HepG2 (cell line): ENCODE data around the gene BBS9. TPM values are rescaled to one million over a fixed set of nuclear protein-coding genes. Genes with fewer than 3 reads are reported as not detected.

Experiments
- ATAC-seq: fragments of 200-7000 bp; cut with Tn5 transposase; 3 replicates; pipeline ENCODE4 v1.9.1; 2020; ENCODE audit warnings: mild to moderate bottlenecking, moderate library complexity
- BruUV-seq: library from RNA; stranded (reverse); fragments of 400-500 nt; replicated peaks from 2 replicates; lab custom pipeline; 2021; lab: Mats Ljungman, UMichigan
- CTCF ChIA-PET: fragments of 300-600 bp; formaldehyde crosslinking; extraction: SDS; loops from one replicate; lab custom pipeline; 2021; ENCODE audit warnings: low total read pairs, inconsistent platforms, low intra/inter-chr PET ratio; lab: Yijun Ruan, JAX
- POLR2A ChIA-PET: fragments of 350-600 bp; sonication (Branson Sonifier 250); formaldehyde crosslinking; loops from one replicate; lab custom pipeline; 2020; ENCODE audit warnings: antibody characterized with exemption, inconsistent platforms; lab: Yijun Ruan, JAX
- DNase-seq: peaks from one replicate; pipeline ENCODE4 v3.0.0-alpha.2; 2015; ENCODE audit warnings: low spot score
- FAIRE-seq: peaks from 3 replicates; lab custom pipeline; 2011; peaks lifted over from hg19 to GRCh38; lab: Jason Lieb, UNC
- H2AFZ ChIP-seq: one replicate; pipeline ENCODE4 v1.6.1; 2011; ENCODE audit warnings: low read length, inconsistent platforms
- H3K27ac ChIP-seq: fragments of 300-600 bp; 3 replicates; pipeline ENCODE4 v1.8.0; 2011; ENCODE audit warnings: mixed run types, mild to moderate bottlenecking, mixed read lengths, low read length, inconsistent platforms; ENCODE audit not compliant: insufficient read depth; ENCODE audit errors: extremely low read length
- H3K27me3 ChIP-seq, 2 experiments: fragments of 200-600 bp in 1 of 2; 2 replicates in 1 of 2; 3 replicates in 1 of 2; pipeline versions ENCODE4 v1.6.0 to v1.8.0; 2011; ENCODE audit warnings: low read length in 2 of 2, mild to moderate bottlenecking in 2 of 2, moderate library complexity in 2 of 2, inconsistent platforms in 1 of 2; ENCODE audit not compliant: insufficient read depth in 2 of 2, control insufficient read depth in 1 of 2
- H3K36me3 ChIP-seq, 2 experiments: fragments of 200-600 bp in 1 of 2; replicated peaks in 1 of 2; 2 replicates in 1 of 2; 3 replicates in 1 of 2; pipeline versions ENCODE4 v1.5.1 to v1.8.0; 2011; ENCODE audit warnings: low read length in 2 of 2, inconsistent platforms in 1 of 2; ENCODE audit not compliant: insufficient read depth in 2 of 2, control insufficient read depth in 1 of 2
- H3K4me1 ChIP-seq: 2 replicates; pipeline ENCODE4 v1.5.1; 2012; ENCODE audit warnings: low read length, inconsistent platforms; ENCODE audit not compliant: insufficient read depth
- H3K4me2 ChIP-seq: 2 replicates; pipeline ENCODE4 v1.6.0; 2011; ENCODE audit warnings: low read depth, low read length, inconsistent platforms
- H3K4me3 ChIP-seq, 3 experiments: fragments of 200-600 bp in 1 of 3; sonication (generic), shearing (Covaris generic) in 1 of 3; replicated peaks in 1 of 3; 2 replicates each; pipeline ENCODE4 v1.5.1; 2011 to 2016; ENCODE audit warnings: low read length in 3 of 3, inconsistent platforms in 2 of 3, low read depth in 2 of 3, mild to moderate bottlenecking in 2 of 3, control low read depth in 1 of 3, mixed read lengths in 1 of 3; ENCODE audit not compliant: insufficient read depth in 1 of 3
- H3K79me2 ChIP-seq: one replicate; pipeline ENCODE4 v1.6.1; 2011; ENCODE audit warnings: low read length, inconsistent platforms; ENCODE audit not compliant: insufficient read depth
- H3K9ac ChIP-seq: 2 replicates; pipeline ENCODE4 v1.6.0; 2011; ENCODE audit warnings: mild to moderate bottlenecking, low read depth, low read length, inconsistent platforms; ENCODE audit not compliant: insufficient read depth
- H3K9me3 ChIP-seq: 2 replicates; pipeline ENCODE4 v1.5.1; 2012; ENCODE audit warnings: mild to moderate bottlenecking, low read length
- H4K20me1 ChIP-seq: 2 replicates; pipeline ENCODE4 v1.6.0; 2011; ENCODE audit warnings: inconsistent platforms, mild to moderate bottlenecking, low read length, moderate library complexity; ENCODE audit not compliant: insufficient read depth
- AFF4 ChIP-seq: sonication (generic); formaldehyde crosslinking; IDR thresholded peaks from 2 replicates; pipeline ENCODE4 v1.4.0; 2020; ENCODE audit warnings: missing genetic modification reagents
- AGO2 ChIP-seq: fragments of 200-400 bp; formaldehyde crosslinking; optimal IDR thresholded peaks from 2 replicates; pipeline ENCODE3; 2017; ENCODE audit warnings: mild to moderate bottlenecking, low read depth, low read length, moderate library complexity
- HOMEZ ChIP-seq: IDR thresholded peaks from 2 replicates; pipeline ENCODE4 v1.6.1; 2016; ENCODE audit warnings: low read depth
- LCORL ChIP-seq, 2 experiments: fragments of 450-650 bp in 1 of 2; sonication (generic) in 1 of 2; formaldehyde crosslinking in 1 of 2; IDR thresholded peaks; 2 replicates each; pipeline versions ENCODE4 v1.5.0 to v1.6.1; 2017 to 2020; ENCODE audit warnings: antibody characterized with exemption in 1 of 2, missing genetic modification reagents in 1 of 2
- PTBP1 ChIP-seq: fragments of 200-400 bp; formaldehyde crosslinking; IDR thresholded peaks from 2 replicates; pipeline ENCODE4 v1.6.1; 2018; ENCODE audit warnings: low read length, low read depth; ENCODE audit not compliant: poor library complexity, severe bottlenecking
- SETDB1 ChIP-seq: sonication (generic); formaldehyde crosslinking; IDR thresholded peaks from 2 replicates; pipeline ENCODE4 v1.5.1; 2020; ENCODE audit warnings: missing genetic modification reagents, mild to moderate bottlenecking, borderline replicate concordance
- SMARCE1 ChIP-seq: fragments of 450-650 bp; IDR thresholded peaks from 2 replicates; pipeline ENCODE4 v1.6.1; 2017; ENCODE audit warnings: borderline replicate concordance
- SOX13 ChIP-seq, 3 experiments: fragments of 450-650 bp in 1 of 3; sonication (generic) in 1 of 3; formaldehyde crosslinking in 1 of 3; IDR thresholded peaks in 2 of 3; conservative IDR thresholded peaks in 1 of 3; 2 replicates each; pipeline versions ENCODE4 v1.5.0 to v1.6.1; 2016 to 2020; ENCODE audit warnings: antibody characterized with exemption in 1 of 3, mild to moderate bottlenecking in 1 of 3, missing compliant biosample characterization in 1 of 3, missing genetic modification reagents in 1 of 3, moderate library complexity in 1 of 3
- ZNF205 ChIP-seq: IDR thresholded peaks from 2 replicates; pipeline ENCODE4 v1.6.1; 2018; ENCODE audit warnings: missing biosample characterization, missing genetic modification reagents
- ZNF576 ChIP-seq: sonication (generic); formaldehyde crosslinking; IDR thresholded peaks from 2 replicates; pipeline ENCODE4 v1.4.0; 2020; ENCODE audit warnings: mild to moderate bottlenecking, missing genetic modification reagents
- ZNF652 ChIP-seq: IDR thresholded peaks from 2 replicates; pipeline ENCODE4 v1.6.1; 2016; ENCODE audit warnings: low read depth, borderline replicate concordance
- ZNF710 ChIP-seq: sonication (generic); formaldehyde crosslinking; IDR thresholded peaks from 2 replicates; pipeline ENCODE4 v1.5.0; 2020; ENCODE audit warnings: mild to moderate bottlenecking, missing genetic modification reagents, borderline replicate concordance
- WGBS: methylation state at CpG from one replicate; pipeline ENCODE4 v1.1.6; 2017; ENCODE audit warnings: low lambda C conversion rate; 5-methylcytosine and 5-hydroxymethylcytosine counted together
- in situ Hi-C: cut with HindIII; loops from 2 replicates; pipeline ENCODE4 v1.10.0; 2017; ENCODE audit warnings: low pct_unique_long_range_greater_than_20kb; ENCODE audit not compliant: extremely low pct_ligation_motif_present
- intact Hi-C: fragments of 100-400 bp; cut with micrococcal nuclease; formaldehyde crosslinking; loops from one replicate; pipeline ENCODE4 v1.10.0; 2022; ENCODE audit not compliant: unreplicated experiment
- polyA plus RNA-seq, 8 experiments: library from polyadenylated mRNA; depleted of rRNA in 3 of 8; stranded (reverse) in 7 of 8; unstranded in 1 of 8; fragments of >200 nt; fragmentation: Illumina TruSeq in 4 of 8; extraction: Trizol in 4 of 8; gene quantifications; 2 replicates each; pipeline versions ENCODE4 v1.2.1 to v1.2.3, GENCODE V29; 2011 to 2016; ENCODE audit warnings: low read depth in 4 of 8, missing spikeins in 1 of 8, mixed read lengths in 1 of 8; ENCODE audit not compliant: insufficient read depth in 1 of 8
- total RNA-seq, 5 experiments: library from RNA; depleted of rRNA; stranded (reverse); fragments of >200 nt; fragmentation: Illumina TruSeq; extraction: Trizol; gene quantifications; 2 replicates each; pipeline ENCODE4 v1.2.3, GENCODE V29; 2016; ENCODE audit warnings: low read depth in 1 of 5

BBS9 gene
- total and polyA plus RNA-seq, 2 of the 13 experiments (the other 11 are each of a cell fraction or from before 2014, with no cell fraction given) = 5.1 to 7.8 TPM

GRCh38 chr7:33143996-33144718 is 14.8 kb downstream of the BBS9 start (continued):
- TF ChIP-seq SOX13 (IDR thresholded peaks at IDR 0.05) = no peak
- TF ChIP-seq SOX13 (CRISPR knock-in tag; conservative IDR thresholded peaks at IDR 0.05 in 1 of 2, IDR thresholded peaks at IDR 0.05 in 1 of 2) = peak in 1 of 2 experiments; percentile 28; a peak in 1 of 4 replicates
- no peak for TF ChIP-seq ZNF205 (CRISPR knock-in tag)
- no peak for TF ChIP-seq PTBP1
- TF ChIP-seq AFF4 (CRISPR knock-in tag) = no peak

- Histone ChIP-seq H3K79me2 (no peaks in the 10 kb centered on the region), H3K9me3 (no peaks in the 10 kb centered on the region), H3K27ac (no peak overlapping the region), H3K4me1 (peaks cover 15% of the 10 kb centered on the region), H3K4me2 (no peak overlapping the region)
- CTCF ChIA-PET = no interaction called here
- in situ Hi-C loops = no loop called here
- 83% methylated on average over 5 of the region's 5 CpGs for WGBS
- no TSS peak for BruUV-seq
- TF ChIP-seq SETDB1 (CRISPR knock-in tag) = no peak
- TF ChIP-seq HOMEZ = no peak
- TF ChIP-seq LCORL (IDR thresholded peaks at IDR 0.05) = no peak
- TF ChIP-seq LCORL (CRISPR knock-in tag; IDR thresholded peaks at IDR 0.05) = no peak
- TF ChIP-seq ZNF652 (CRISPR knock-in tag) = no peak
- TF ChIP-seq ZNF710 (CRISPR knock-in tag) = no peak
- no peak for TF ChIP-seq AGO2
- no peak for TF ChIP-seq SMARCE1
- TF ChIP-seq ZNF576 (CRISPR knock-in tag) = no peak
- TF ChIP-seq, all 625 proteins: peak for 0
- Histone ChIP-seq H4K20me1 (no peaks in the 10 kb centered on the region), H3K4me3 (no peak overlapping the region), H3K9ac (no peak overlapping the region), H3K27me3 (no peaks in the 10 kb centered on the region), H2AFZ (no peak overlapping the region), H3K36me3 (no peaks in the 10 kb centered on the region)
- DNase-seq (no peak), ATAC-seq (no peak), FAIRE-seq (no peak)
- intact Hi-C loops = no loop called here
- POLR2A ChIA-PET = no interaction called here
Measured at GRCh38 chr7:33145156-33145555, 15.8 kb downstream of the BBS9 start.
